ENCODE results near the gene CCDC38.
"Not testable (repeated sequence)": the region's sequence is repeated elsewhere in the genome, so short reads cannot be mapped to it uniquely, and the experiment has no call there.

CCDC38 gene

GRCh38 chr12:95942524-95943329, at the start of gene CCDC38:
TSS of gene CCDC38 (minus strand) at chr12:95942614. CDS start at chr12:95936509, 6,105 bp downstream.
- DNase-seq, result peak; percentile 80 to 85 (median 83)

- no peak for DNase-seq
Observed at GRCh38 chr12:95990136-95990535, 47.7 kb upstream of the CCDC38 start.

- no peak for DNase-seq
Observed at GRCh38 chr12:95989504-95990123, 47.2 kb upstream of the CCDC38 start.

GRCh38 chr12:95988506-95989275, 46.3 kb upstream of the CCDC38 start:
- no peak for DNase-seq

- DNase-seq, result no peak
Observed at GRCh38 chr12:95986635-95987570, 44.5 kb upstream of the CCDC38 start.

GRCh38 chr12:95984682-95985081, 42.3 kb upstream of the CCDC38 start:
- no peak for DNase-seq

GRCh38 chr12:95982602-95983001, 40.2 kb upstream of the CCDC38 start:
- no peak for DNase-seq

- no peak for DNase-seq
Observed at GRCh38 chr12:95980437-95980836, 38.0 kb upstream of the CCDC38 start.

GRCh38 chr12:95978774-95979173, 36.4 kb upstream of the CCDC38 start:
- DNase-seq, result no peak

- DNase-seq, result no peak
Observed at GRCh38 chr12:95978351-95978750, 35.9 kb upstream of the CCDC38 start.

- no peak for DNase-seq
Observed at GRCh38 chr12:95977764-95978305, 35.4 kb upstream of the CCDC38 start.

- DNase-seq, result no peak
Observed at GRCh38 chr12:95976416-95976832, 34.0 kb upstream of the CCDC38 start.

- DNase-seq, result no peak
Observed at GRCh38 chr12:95975491-95975890, 33.1 kb upstream of the CCDC38 start.

- DNase-seq, result no peak
Observed at GRCh38 chr12:95974358-95974757, 31.9 kb upstream of the CCDC38 start.

- DNase-seq, result no peak
Observed at GRCh38 chr12:95972832-95973456, 30.5 kb upstream of the CCDC38 start.

GRCh38 chr12:95970905-95971304, 28.5 kb upstream of the CCDC38 start:
- DNase-seq, result no peak

- DNase-seq, result not testable (repeated sequence)
Observed at GRCh38 chr12:95969116-95969515, 26.7 kb upstream of the CCDC38 start.

GRCh38 chr12:95967301-95967700, 24.9 kb upstream of the CCDC38 start:
- DNase-seq, result no peak

- no peak for DNase-seq
Observed at GRCh38 chr12:95966287-95966870, 24.0 kb upstream of the CCDC38 start.

GRCh38 chr12:95963096-95963495, 20.7 kb upstream of the CCDC38 start:
- peak in 2 of 3 donors; percentile 5 to 22 for DNase-seq

- DNase-seq, result no peak
Observed at GRCh38 chr12:95962222-95962621, 19.8 kb upstream of the CCDC38 start.
